ENCODE results near the gene ECHDC3.

DNA sequence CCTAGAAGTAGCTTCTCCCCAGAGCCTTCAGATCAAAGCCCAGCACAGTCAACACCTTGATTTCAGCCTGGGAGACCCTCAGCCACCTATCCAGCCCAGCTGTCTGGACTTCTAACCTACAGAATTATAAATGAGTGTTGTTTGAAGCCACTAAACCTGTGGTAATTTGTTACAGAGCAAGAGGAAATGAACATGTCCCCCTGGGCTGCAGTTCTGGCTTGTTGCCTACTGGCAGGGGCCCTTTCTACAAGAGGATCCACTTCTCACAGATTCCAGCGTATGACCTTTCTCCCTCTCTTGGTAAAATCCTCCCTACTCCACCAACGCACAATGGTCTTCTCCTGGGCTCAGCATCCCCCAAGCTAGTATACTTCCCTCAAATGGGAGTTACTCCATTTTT is 46.4 kb upstream of the ECHDC3 start:
- TF ChIP-seq CTCF (IDR thresholded peaks at IDR 0.05): no peak
- no peak for TF ChIP-seq POLR2A (IDR thresholded peaks at IDR 0.05)

All from breast epithelium (tissue), 3 donors.